ENCODE data around the gene OR51B4. TPM values are rescaled to one million over a fixed set of nuclear protein-coding genes. Genes with fewer than 3 reads are reported as not detected.

OR51B4 gene
- total and polyA plus RNA-seq, 2 of the 13 experiments (the other 11 are each of a cell fraction or from before 2014, with no cell fraction given): 0.11 to 0.33 TPM

DNA sequence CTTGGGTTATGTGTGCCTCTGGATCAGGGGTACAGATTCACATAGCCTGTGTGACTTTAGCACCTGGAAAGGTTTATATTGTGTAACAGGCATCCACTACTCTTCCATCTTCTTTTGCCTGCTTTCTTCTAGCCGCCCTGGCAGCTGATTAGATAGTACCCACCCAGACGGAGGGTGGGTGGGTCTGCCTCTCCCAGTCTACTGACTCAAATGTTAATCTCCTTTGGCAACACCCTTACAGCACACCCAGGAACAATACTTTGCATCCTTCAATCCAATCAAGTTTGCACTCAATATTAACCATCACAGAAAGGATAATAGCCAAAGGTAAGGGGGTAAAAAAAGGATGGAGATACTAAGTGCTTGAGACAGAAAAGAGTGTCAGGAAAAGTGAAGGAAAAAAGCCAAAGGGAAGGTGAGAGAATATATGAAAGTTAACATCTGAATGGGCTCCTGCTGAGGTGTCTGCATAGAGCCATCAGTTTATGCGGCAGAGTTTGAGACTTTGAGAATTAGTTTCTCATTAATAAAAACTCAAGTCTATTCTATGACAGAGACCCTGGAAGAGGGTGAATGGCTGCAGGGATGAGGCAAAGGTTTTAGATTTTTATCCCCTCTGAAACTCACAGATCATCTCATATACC lies 46.9 kb upstream of the OR51B4 start (continued):
- no peak for TF ChIP-seq NCOA5 (CRISPR knock-in tag; IDR thresholded peaks at IDR 0.05)
- TF ChIP-seq, protein P1, sequence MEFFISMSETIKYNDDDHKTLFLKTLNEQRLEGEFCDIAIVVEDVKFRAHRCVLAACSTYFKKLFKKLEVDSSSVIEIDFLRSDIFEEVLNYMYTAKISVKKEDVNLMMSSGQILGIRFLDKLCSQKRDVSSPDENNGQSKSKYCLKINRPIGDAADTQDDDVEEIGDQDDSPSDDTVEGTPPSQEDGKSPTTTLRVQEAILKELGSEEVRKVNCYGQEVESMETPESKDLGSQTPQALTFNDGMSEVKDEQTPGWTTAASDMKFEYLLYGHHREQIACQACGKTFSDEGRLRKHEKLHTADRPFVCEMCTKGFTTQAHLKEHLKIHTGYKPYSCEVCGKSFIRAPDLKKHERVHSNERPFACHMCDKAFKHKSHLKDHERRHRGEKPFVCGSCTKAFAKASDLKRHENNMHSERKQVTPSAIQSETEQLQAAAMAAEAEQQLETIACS (CRISPR knock-in tag; IDR thresholded peaks at IDR 0.05): no peak

- Histone ChIP-seq H3K9ac (ENCODE audit: insufficient read depth, low read depth, low read length) (no peak overlapping the region), H3K36me3 (replicated peaks in 1 of 2; ENCODE audit: control insufficient read depth in 1 of 2, insufficient read depth in 2 of 2, low read length in 2 of 2) (no peaks in the 10 kb centered on the region), H3K4me3 (replicated peaks in 1 of 3; ENCODE audit: insufficient read depth in 1 of 3, low read depth in 2 of 3, low read length in 3 of 3) (no peak overlapping the region), H4K20me1 (ENCODE audit: insufficient read depth, low read length) (no peaks in the 10 kb centered on the region), H3K4me1 (ENCODE audit: insufficient read depth, low read length) (no peaks in the 10 kb centered on the region), H2AFZ (ENCODE audit: low read length) (no peak overlapping the region), H3K79me2 (ENCODE audit: insufficient read depth, low read length) (no peaks in the 10 kb centered on the region), H3K27me3 (ENCODE audit: control insufficient read depth in 1 of 2, insufficient read depth in 2 of 2, low read length in 2 of 2) (no peaks in the 10 kb centered on the region), H3K4me2 (ENCODE audit: low read depth, low read length) (no peak overlapping the region), H3K27ac (ENCODE audit: extremely low read length, insufficient read depth, low read length) (no peak overlapping the region), H3K9me3 (ENCODE audit: low read length) (no peaks in the 10 kb centered on the region)
- BruUV-seq (replicated peaks): no TSS peak
- ChIA-PET POLR2A (no interaction called here), CTCF (ENCODE audit: low intra/inter-chr PET ratio, low total read pairs) (no interaction called here)
- no peak for FAIRE-seq
- TF ChIP-seq ZNF777 (CRISPR knock-in tag; IDR thresholded peaks at IDR 0.05) (no peak), NR0B2 (CRISPR knock-in tag; IDR thresholded peaks at IDR 0.05) (no peak), ZNF292 (CRISPR knock-in tag; IDR thresholded peaks at IDR 0.05; ENCODE audit: borderline replicate concordance, low read depth) (no peak)
- intact Hi-C loops (cut with micrococcal nuclease; ENCODE audit: unreplicated experiment): no loop called here
- no peak for ATAC-seq
- in situ Hi-C loops (cut with HindIII; ENCODE audit: extremely low pct_ligation_motif_present, low pct_unique_long_range_greater_than_20kb): no loop called here
- no peak for DNase-seq (ENCODE audit: low spot score)
- 4% methylated on average over 3 of the region's 3 CpGs for WGBS (ENCODE audit: low lambda C conversion rate)
These were observed 44.1 kb upstream of the OR51B4 start for GRCh38 chr11:5345831-5346230.

Data from HepG2 (cell line).